C4-2B (cell line): ENCODE measurements around the gene SPRR2B.
"Not testable (repeated sequence)": the region's sequence is repeated elsewhere in the genome, so short reads cannot be mapped to it uniquely, and the experiment has no call there.

Experiments
- H3K27ac ChIP-seq: fragments of 450-650 bp; 2 replicates; pipeline ENCODE4 v1.5.1; 2017
- ZFX ChIP-seq: fragments of 450-650 bp; IDR thresholded peaks from 2 replicates; pipeline ENCODE4 v1.6.1; 2017
- TF ChIP-seq, protein P1 (sequence below): fragments of 450-650 bp; conservative IDR thresholded peaks from 2 replicates; pipeline ENCODE4 v1.5.1; 2017; ENCODE audit warnings: mild to moderate bottlenecking

SPRR2B gene

GRCh38 chr1:153071511-153071910, at the start of gene SPRR2B:
Gene SPRR2B (minus strand): TSS chr1:153071611. CDS start chr1:153070839, 772 bp downstream.
- no peak for TF ChIP-seq ZFX
- TF ChIP-seq, protein P1, sequence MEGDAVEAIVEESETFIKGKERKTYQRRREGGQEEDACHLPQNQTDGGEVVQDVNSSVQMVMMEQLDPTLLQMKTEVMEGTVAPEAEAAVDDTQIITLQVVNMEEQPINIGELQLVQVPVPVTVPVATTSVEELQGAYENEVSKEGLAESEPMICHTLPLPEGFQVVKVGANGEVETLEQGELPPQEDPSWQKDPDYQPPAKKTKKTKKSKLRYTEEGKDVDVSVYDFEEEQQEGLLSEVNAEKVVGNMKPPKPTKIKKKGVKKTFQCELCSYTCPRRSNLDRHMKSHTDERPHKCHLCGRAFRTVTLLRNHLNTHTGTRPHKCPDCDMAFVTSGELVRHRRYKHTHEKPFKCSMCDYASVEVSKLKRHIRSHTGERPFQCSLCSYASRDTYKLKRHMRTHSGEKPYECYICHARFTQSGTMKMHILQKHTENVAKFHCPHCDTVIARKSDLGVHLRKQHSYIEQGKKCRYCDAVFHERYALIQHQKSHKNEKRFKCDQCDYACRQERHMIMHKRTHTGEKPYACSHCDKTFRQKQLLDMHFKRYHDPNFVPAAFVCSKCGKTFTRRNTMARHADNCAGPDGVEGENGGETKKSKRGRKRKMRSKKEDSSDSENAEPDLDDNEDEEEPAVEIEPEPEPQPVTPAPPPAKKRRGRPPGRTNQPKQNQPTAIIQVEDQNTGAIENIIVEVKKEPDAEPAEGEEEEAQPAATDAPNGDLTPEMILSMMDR: no peak
- H3K27ac ChIP-seq: no peak within 1 kb of the TSS

GRCh38 chr1:153120945-153121344, 49.5 kb upstream of the SPRR2B start:
- no peak overlapping the region for H3K27ac ChIP-seq
- TF ChIP-seq ZFX: no peak
- TF ChIP-seq, protein P1: no peak

DNA sequence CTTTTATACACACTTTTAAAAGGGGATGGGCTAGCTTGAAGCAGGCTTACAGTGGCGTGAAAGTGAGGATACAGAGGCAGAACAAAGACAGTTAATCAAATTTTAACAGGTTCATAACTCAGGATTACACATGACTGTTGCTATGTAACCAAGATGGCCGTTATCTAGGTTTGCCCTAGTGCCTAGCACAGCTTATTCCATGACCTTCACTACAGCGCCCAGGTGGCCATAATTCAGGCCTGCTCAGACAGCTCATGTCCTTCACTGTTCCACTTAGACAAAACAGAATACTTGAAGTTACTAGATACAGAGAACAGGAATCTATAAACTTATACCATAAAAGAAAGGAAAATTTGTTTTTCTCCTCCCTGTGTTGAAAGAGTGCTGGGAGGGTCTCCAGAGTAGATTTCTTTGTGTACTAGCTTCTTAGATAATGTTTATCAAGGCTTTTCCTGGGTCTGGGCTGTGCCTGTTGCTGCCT, 48.1 kb upstream of the SPRR2B start:
- no peak overlapping the region for H3K27ac ChIP-seq
- no peak for TF ChIP-seq ZFX
- TF ChIP-seq, protein P1: no peak

- H3K27ac ChIP-seq: not testable (repeated sequence)
Measured at GRCh38 chr1:153115264-153115663, 43.9 kb upstream of the SPRR2B start.

- TF ChIP-seq, protein P1: no peak
- TF ChIP-seq ZFX: no peak
- H3K27ac ChIP-seq: no peak within 1 kb of the TSS
Measured at GRCh38 chr1:153113416-153113815, 42.0 kb upstream of the SPRR2B start, which contains the start of gene SPRR2F. Gene SPRR2F (minus strand): TSS chr1:153113516. CDS start chr1:153112733, 783 bp downstream.

- not testable (repeated sequence) for H3K27ac ChIP-seq
Measured at GRCh38 chr1:153112454-153112853, 41.0 kb upstream of the SPRR2B start.

DNA sequence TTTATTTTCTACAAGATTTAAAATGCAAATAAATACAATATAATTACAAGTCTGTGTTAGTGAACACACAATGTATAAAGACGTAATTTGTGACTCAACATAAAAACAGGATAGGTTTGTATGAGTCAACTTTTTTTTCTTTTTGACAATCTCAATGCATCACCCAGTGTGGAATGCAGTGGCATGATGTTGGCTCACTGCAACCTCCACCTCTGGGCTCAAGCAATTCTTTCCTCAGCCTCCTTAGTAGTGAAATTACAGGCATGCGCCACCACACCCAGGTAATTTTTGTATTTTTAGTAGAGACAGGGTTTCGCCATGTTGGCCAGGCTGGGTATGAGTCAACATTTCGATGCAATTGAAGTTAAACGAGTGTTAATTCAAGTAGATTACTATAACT, 28.8 kb upstream of the SPRR2B start:
- H3K27ac ChIP-seq: no peak overlapping the region
- TF ChIP-seq, protein P1: no peak
- no peak for TF ChIP-seq ZFX

GRCh38 chr1:153099461-153100045, 28.1 kb upstream of the SPRR2B start:
- TF ChIP-seq ZFX: no peak
- TF ChIP-seq, protein P1: no peak
- no peak overlapping the region for H3K27ac ChIP-seq
